A673 (cell line): ENCODE data around the gene TAF6.

Experiments
- CTCF ChIP-seq: fragments of 300-800, 200-600 bp; sonication (generic); conservative IDR thresholded peaks from 2 replicates; pipeline ENCODE4 v1.5.1; 2017; ENCODE audit warnings: low read depth, mild to moderate bottlenecking, antibody characterized with exemption, low read length, moderate library complexity, mixed read lengths
- EZH2 ChIP-seq: fragments of 200-600 bp; sonication (generic); IDR thresholded peaks from 2 replicates; pipeline ENCODE4 v1.6.1; 2017; ENCODE audit warnings: borderline replicate concordance, low read depth, mild to moderate bottlenecking, mixed read lengths, antibody characterized with exemption, low read length; ENCODE audit not compliant: poor library complexity, severe bottlenecking

GRCh38 chr7:100088621-100089457 is 30.3 kb downstream of the TAF6 start, which contains the start of gene COPS6:
- TF ChIP-seq CTCF (no peak), EZH2 (no peak)
